Smooth muscle cell (in vitro differentiated cells): ENCODE measurements around the gene LGI1. TPM values are rescaled to one million over a fixed set of nuclear protein-coding genes. Genes with fewer than 3 reads are reported as not detected.

Experiments used
- DNase-seq: peaks from one replicate; lab custom pipeline; 2025; ENCODE audit not compliant: unreplicated experiment; lab: John Stamatoyannopoulos, UW
- H2AFZ ChIP-seq: fragments of 200-600 bp; sonication (generic); 2 replicates; pipeline ENCODE4 v1.6.0; 2016; ENCODE audit warnings: antibody characterized with exemption, low read depth, mild to moderate bottlenecking
- H3F3A ChIP-seq: fragments of 200-600 bp; sonication (generic); 2 replicates; pipeline ENCODE4 v1.6.0; 2017; ENCODE audit warnings: antibody characterized with exemption, low read depth
- H3K27ac ChIP-seq: fragments of 200-600 bp; sonication (generic); 2 replicates; pipeline ENCODE4 v1.5.1; 2016; ENCODE audit warnings: low read depth, mild to moderate bottlenecking
- H3K27me3 ChIP-seq: fragments of 200-600 bp; sonication (generic); 2 replicates; pipeline ENCODE4 v1.6.1; 2016; ENCODE audit warnings: low read depth, mild to moderate bottlenecking
- H3K36me3 ChIP-seq: fragments of 200-600 bp; sonication (generic); 2 replicates; pipeline ENCODE4 v1.5.1; 2016; ENCODE audit warnings: low read depth
- H3K4me1 ChIP-seq: fragments of 200-600 bp; sonication (generic); 2 replicates; pipeline ENCODE4 v1.5.1; 2016; ENCODE audit warnings: low read depth
- H3K4me2 ChIP-seq: fragments of 200-600 bp; sonication (generic); 2 replicates; pipeline ENCODE4 v1.6.0; 2016; ENCODE audit warnings: mild to moderate bottlenecking
- H3K4me3 ChIP-seq: fragments of 200-600 bp; sonication (generic); 2 replicates; pipeline ENCODE4 v1.5.1; 2016; ENCODE audit warnings: mild to moderate bottlenecking
- H3K79me2 ChIP-seq: fragments of 200-600 bp; sonication (generic); 2 replicates; pipeline ENCODE4 v1.6.0; 2016; ENCODE audit warnings: low read depth, mild to moderate bottlenecking
- H3K9ac ChIP-seq: fragments of 200-600 bp; sonication (generic); 2 replicates; pipeline ENCODE4 v1.6.0; 2016; ENCODE audit warnings: low read depth
- H3K9me3 ChIP-seq: fragments of 200-600 bp; sonication (generic); replicated peaks from 2 replicates; pipeline ENCODE4 v1.5.1; 2016; ENCODE audit warnings: low read depth
- H4K20me1 ChIP-seq: fragments of 200-600 bp; sonication (generic); 2 replicates; pipeline ENCODE4 v1.6.0; 2016; ENCODE audit warnings: low read depth
- WGBS: methylation state at CpG from one replicate; pipeline ENCODE4 v1.1.7; 2016; ENCODE audit warnings: low lambda C conversion rate; 5-methylcytosine and 5-hydroxymethylcytosine counted together
- polyA plus RNA-seq: library from polyadenylated mRNA; unstranded; fragments of >200 nt; fragmentation: Nextera tagmentation; extraction: Ambion mirVana; gene quantifications from 2 replicates; pipeline ENCODE4 v1.2.1, GENCODE V29; 2016
- total RNA-seq: library from RNA; depleted of rRNA; stranded (reverse); fragments of >200 nt; gene quantifications from 2 replicates; pipeline ENCODE4 v1.2.3, GENCODE V29; 2014
- TF ChIP-seq, protein P1 (sequence below): fragments of 200-600 bp; sonication (generic); IDR thresholded peaks from 2 replicates; pipeline ENCODE4 v1.5.1; 2017; ENCODE audit warnings: borderline replicate concordance, mild to moderate bottlenecking, antibody characterized with exemption; ENCODE audit not compliant: insufficient read depth, poor library complexity, severe bottlenecking

The LGI1 gene
- total and polyA plus RNA-seq, 2 experiments from 2014 or later = 6.7 TPM; not detected in 1

DNA sequence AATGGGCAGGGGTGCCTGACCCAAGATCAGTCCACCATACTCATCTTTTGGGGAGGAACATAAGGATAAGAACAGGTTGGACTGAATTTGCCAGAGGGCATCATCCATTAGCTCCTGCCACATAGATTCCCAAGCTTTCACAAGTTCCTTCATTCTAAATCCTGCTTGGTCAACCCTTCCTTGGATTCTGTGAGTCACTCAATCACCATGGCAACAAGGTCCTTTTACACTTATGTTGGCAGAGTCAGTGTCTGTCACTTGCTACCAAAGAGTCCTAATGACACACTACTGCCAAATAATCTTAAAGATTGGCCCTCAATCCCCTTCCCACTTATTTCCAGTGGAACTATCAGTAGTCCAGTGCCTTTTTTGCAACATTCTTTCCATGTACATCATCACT is 5.0 kb upstream of the LGI1 start:
- Histone ChIP-seq H3K9ac (no peak overlapping the region), H3K9me3 (no peaks in the 10 kb centered on the region), H4K20me1 (no peaks in the 10 kb centered on the region), H3K4me3 (no peak overlapping the region), H3F3A (peaks cover 10% of the 10 kb centered on the region), H3K4me2 (peak overlapping the region; percentile 52), H3K36me3 (no peaks in the 10 kb centered on the region), H3K79me2 (no peaks in the 10 kb centered on the region), H3K4me1 (peaks cover 36% of the 10 kb centered on the region), H3K27me3 (no peaks in the 10 kb centered on the region), H3K27ac (peak overlapping the region; percentile 81), H2AFZ (no peak overlapping the region)
- DNase-seq = no peak
- TF ChIP-seq, protein P1, sequence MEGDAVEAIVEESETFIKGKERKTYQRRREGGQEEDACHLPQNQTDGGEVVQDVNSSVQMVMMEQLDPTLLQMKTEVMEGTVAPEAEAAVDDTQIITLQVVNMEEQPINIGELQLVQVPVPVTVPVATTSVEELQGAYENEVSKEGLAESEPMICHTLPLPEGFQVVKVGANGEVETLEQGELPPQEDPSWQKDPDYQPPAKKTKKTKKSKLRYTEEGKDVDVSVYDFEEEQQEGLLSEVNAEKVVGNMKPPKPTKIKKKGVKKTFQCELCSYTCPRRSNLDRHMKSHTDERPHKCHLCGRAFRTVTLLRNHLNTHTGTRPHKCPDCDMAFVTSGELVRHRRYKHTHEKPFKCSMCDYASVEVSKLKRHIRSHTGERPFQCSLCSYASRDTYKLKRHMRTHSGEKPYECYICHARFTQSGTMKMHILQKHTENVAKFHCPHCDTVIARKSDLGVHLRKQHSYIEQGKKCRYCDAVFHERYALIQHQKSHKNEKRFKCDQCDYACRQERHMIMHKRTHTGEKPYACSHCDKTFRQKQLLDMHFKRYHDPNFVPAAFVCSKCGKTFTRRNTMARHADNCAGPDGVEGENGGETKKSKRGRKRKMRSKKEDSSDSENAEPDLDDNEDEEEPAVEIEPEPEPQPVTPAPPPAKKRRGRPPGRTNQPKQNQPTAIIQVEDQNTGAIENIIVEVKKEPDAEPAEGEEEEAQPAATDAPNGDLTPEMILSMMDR = no peak

DNA sequence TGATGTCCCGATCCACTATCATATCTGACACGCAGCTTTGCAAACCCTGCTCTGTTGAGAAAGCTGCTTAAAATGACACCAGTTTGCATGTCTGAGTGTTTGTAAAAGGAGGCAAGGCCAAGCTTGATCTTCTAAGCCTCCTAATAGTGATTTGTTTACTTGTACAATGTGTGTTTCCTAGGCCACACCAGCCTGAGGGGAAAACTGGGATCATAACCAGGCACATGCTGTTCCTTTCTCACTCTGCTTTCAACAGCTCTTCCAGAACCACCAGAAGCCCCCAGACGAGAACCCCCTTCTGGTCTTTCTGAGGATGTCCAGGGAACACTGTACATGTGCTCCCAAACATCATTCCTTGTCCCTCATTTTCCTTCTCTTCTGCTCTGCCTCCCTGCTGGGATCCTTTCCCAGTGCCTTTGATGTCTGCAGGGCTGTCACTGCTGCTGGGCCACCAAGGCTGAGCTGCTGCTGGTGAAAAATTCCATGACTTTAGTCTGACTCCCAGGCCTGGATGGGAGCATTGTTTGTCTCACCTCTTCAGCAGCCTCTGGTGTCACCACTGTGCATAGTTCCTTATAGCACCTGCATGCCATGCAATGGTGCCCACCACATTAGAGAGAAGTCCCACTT is 4.0 kb upstream of the LGI1 start:
- no peaks in the 10 kb centered on the region for H3K27me3 ChIP-seq
- H4K20me1 ChIP-seq = no peaks in the 10 kb centered on the region
- peak overlapping the region; percentile 44 for H3K9ac ChIP-seq
- DNase-seq = no peak
- H2AFZ ChIP-seq = no peak overlapping the region
- 22% methylated on average over 3 of the region's 3 CpGs for WGBS
- peak overlapping the region; percentile 81 for H3K27ac ChIP-seq
- no peak overlapping the region for H3K4me3 ChIP-seq
- peaks cover 14% of the 10 kb centered on the region for H3F3A ChIP-seq
- no peaks in the 10 kb centered on the region for H3K79me2 ChIP-seq
- peaks cover 42% of the 10 kb centered on the region for H3K4me1 ChIP-seq
- peak overlapping the region; percentile 52 for H3K4me2 ChIP-seq
- H3K36me3 ChIP-seq = no peaks in the 10 kb centered on the region
- TF ChIP-seq, protein P1 = no peak
- no peaks in the 10 kb centered on the region for H3K9me3 ChIP-seq

DNA sequence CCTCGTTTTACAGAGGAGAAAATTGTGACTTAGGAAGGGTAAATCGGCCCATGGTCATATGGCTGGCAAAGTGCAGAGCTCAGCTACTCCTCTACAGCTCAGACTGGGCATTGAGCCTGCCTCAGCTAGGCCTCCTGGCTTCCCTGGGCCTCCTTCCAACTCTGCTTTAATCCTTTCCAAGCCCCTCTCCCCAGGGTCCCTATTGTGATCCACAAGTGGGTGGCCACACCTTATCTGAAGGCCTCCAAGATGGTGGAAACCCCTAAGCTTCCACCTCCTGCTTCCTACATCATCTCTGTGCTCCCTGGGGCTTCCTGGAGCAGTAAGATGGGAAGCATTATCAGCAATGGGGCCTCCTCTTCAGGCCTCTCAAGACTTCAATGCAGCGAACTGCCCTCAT is 3.0 kb upstream of the LGI1 start:
- Histone ChIP-seq H4K20me1 (no peaks in the 10 kb centered on the region), H3K36me3 (no peaks in the 10 kb centered on the region), H3K4me1 (peaks cover 33% of the 10 kb centered on the region), H3K79me2 (no peaks in the 10 kb centered on the region), H3K4me3 (no peak overlapping the region), H3K27ac (no peak overlapping the region), H3K27me3 (no peaks in the 10 kb centered on the region), H3K4me2 (no peak overlapping the region), H3K9me3 (no peaks in the 10 kb centered on the region), H2AFZ (no peak overlapping the region), H3F3A (peaks cover 14% of the 10 kb centered on the region), H3K9ac (no peak overlapping the region)
- WGBS = 92% methylated on average over 3 of the region's 3 CpGs
- TF ChIP-seq, protein P1 = no peak
- no peak for DNase-seq
